ENCODE results near the gene GAL3ST3. TPM values are rescaled to one million over a fixed set of nuclear protein-coding genes. Genes with fewer than 3 reads are reported as not detected.

GAL3ST3 gene
- total and polyA plus RNA-seq, 2 experiments from 2014 or later = 0.80 to 1.1 TPM

- H4K20me1 ChIP-seq (ENCODE audit: insufficient read depth, poor library complexity, severe bottlenecking) = peaks cover 5% of the 10 kb centered on the region
- 81% methylated on average over 5 of the region's 5 CpGs for WGBS (ENCODE audit: low lambda C conversion rate, missing lambda C conversion rate)
- DNase-seq (ENCODE audit: low spot score) = no peak
- TF ChIP-seq CTCF (IDR thresholded peaks at IDR 0.05; ENCODE audit: poor library complexity) (no peak), EZH2phosphoT487 (IDR thresholded peaks at IDR 0.05; ENCODE audit: low read depth, severe bottlenecking, unreplicated experiment) (no peak), EZH2 (IDR thresholded peaks at IDR 0.05; ENCODE audit: borderline replicate concordance) (no peak)
- H3K4me3 ChIP-seq = no peak overlapping the region
- no peaks in the 10 kb centered on the region for H3K9me2 ChIP-seq (replicated peaks; ENCODE audit: insufficient read depth)
- H3K79me2 ChIP-seq = peaks cover 34% of the 10 kb centered on the region
- peak overlapping the region; percentile 80 for H3K4me2 ChIP-seq
- H2AFZ ChIP-seq = peak overlapping the region; percentile 57
- H3K27me3 ChIP-seq = no peaks in the 10 kb centered on the region
- H3K4me1 ChIP-seq (ENCODE audit: insufficient read depth) = peaks cover 22% of the 10 kb centered on the region
- no peaks in the 10 kb centered on the region for H3K36me3 ChIP-seq (replicated peaks; ENCODE audit: insufficient read depth, low read depth)
- peak overlapping the region; percentile 90 for H3K27ac ChIP-seq
- H3K9me3 ChIP-seq (ENCODE audit: low read depth) = no peaks in the 10 kb centered on the region
Observed at GRCh38 chr11:66050581-66051231, 1.7 kb upstream of the GAL3ST3 start.

- Histone ChIP-seq H3K4me1 (ENCODE audit: insufficient read depth) (peaks cover 15% of the 10 kb centered on the region), H3K9me2 (replicated peaks; ENCODE audit: insufficient read depth) (no peaks in the 10 kb centered on the region), H3K27ac (no peak overlapping the region), H3K27me3 (no peaks in the 10 kb centered on the region), H4K20me1 (ENCODE audit: insufficient read depth, poor library complexity, severe bottlenecking) (no peaks in the 10 kb centered on the region), H2AFZ (no peak overlapping the region), H3K4me2 (no peak overlapping the region), H3K4me3 (no peak overlapping the region), H3K79me2 (peaks cover 5% of the 10 kb centered on the region), H3K9me3 (ENCODE audit: low read depth) (no peaks in the 10 kb centered on the region), H3K36me3 (replicated peaks; ENCODE audit: insufficient read depth, low read depth) (no peaks in the 10 kb centered on the region)
- TF ChIP-seq EZH2 (IDR thresholded peaks at IDR 0.05; ENCODE audit: borderline replicate concordance) = no peak
- no peak for TF ChIP-seq CTCF (IDR thresholded peaks at IDR 0.05; ENCODE audit: poor library complexity)
- no peak for TF ChIP-seq EZH2phosphoT487 (IDR thresholded peaks at IDR 0.05; ENCODE audit: low read depth, severe bottlenecking, unreplicated experiment)
- no peak for DNase-seq (ENCODE audit: low spot score)
- WGBS (ENCODE audit: low lambda C conversion rate, missing lambda C conversion rate) = 87% methylated on average over 11 of the region's 11 CpGs
Observed at GRCh38 chr11:66047541-66048365, 1.2 kb downstream of the GAL3ST3 start.

- no peak overlapping the region for H2AFZ ChIP-seq
- peaks cover 15% of the 10 kb centered on the region for H3K4me1 ChIP-seq (ENCODE audit: insufficient read depth)
- no peak overlapping the region for H3K4me2 ChIP-seq
- 80% methylated on average over 3 of the region's 3 CpGs for WGBS (ENCODE audit: low lambda C conversion rate, missing lambda C conversion rate)
- H3K79me2 ChIP-seq = no peaks in the 10 kb centered on the region
- no peaks in the 10 kb centered on the region for H3K27me3 ChIP-seq
- H3K9me2 ChIP-seq (replicated peaks; ENCODE audit: insufficient read depth) = no peaks in the 10 kb centered on the region
- H3K27ac ChIP-seq = no peak overlapping the region
- no peaks in the 10 kb centered on the region for H4K20me1 ChIP-seq (ENCODE audit: insufficient read depth, poor library complexity, severe bottlenecking)
- no peaks in the 10 kb centered on the region for H3K9me3 ChIP-seq (ENCODE audit: low read depth)
- no peak overlapping the region for H3K4me3 ChIP-seq
- TF ChIP-seq EZH2phosphoT487 (IDR thresholded peaks at IDR 0.05; ENCODE audit: low read depth, severe bottlenecking, unreplicated experiment) = no peak
- no peak for DNase-seq (ENCODE audit: low spot score)
- H3K36me3 ChIP-seq (replicated peaks; ENCODE audit: insufficient read depth, low read depth) = no peaks in the 10 kb centered on the region
Observed at GRCh38 chr11:66046901-66047300, 2.1 kb downstream of the GAL3ST3 start.

- WGBS (ENCODE audit: low lambda C conversion rate, missing lambda C conversion rate) = 25% methylated on average over 10 of the region's 11 CpGs
Observed at GRCh38 chr11:66045177-66045639, 3.8 kb downstream of the GAL3ST3 start.

More at GRCh38 chr11:66045177-66045639, 3.8 kb downstream of the GAL3ST3 start:
- Histone ChIP-seq H3K9me2 (replicated peaks; ENCODE audit: insufficient read depth) (no peaks in the 10 kb centered on the region), H3K4me2 (no peak overlapping the region), H3K9me3 (ENCODE audit: low read depth) (no peaks in the 10 kb centered on the region), H3K27me3 (no peaks in the 10 kb centered on the region), H3K79me2 (no peaks in the 10 kb centered on the region), H4K20me1 (ENCODE audit: insufficient read depth, poor library complexity, severe bottlenecking) (no peaks in the 10 kb centered on the region), H3K36me3 (replicated peaks; ENCODE audit: insufficient read depth, low read depth) (no peaks in the 10 kb centered on the region), H3K4me1 (ENCODE audit: insufficient read depth) (peaks cover 4% of the 10 kb centered on the region), H3K27ac (no peak overlapping the region), H3K4me3 (no peak overlapping the region), H2AFZ (no peak overlapping the region)
- TF ChIP-seq CTCF (IDR thresholded peaks at IDR 0.05; ENCODE audit: poor library complexity) (peak; percentile 85), EZH2 (IDR thresholded peaks at IDR 0.05; ENCODE audit: borderline replicate concordance) (no peak), EZH2phosphoT487 (IDR thresholded peaks at IDR 0.05; ENCODE audit: low read depth, severe bottlenecking, unreplicated experiment) (no peak)
- DNase-seq (ENCODE audit: low spot score) = peak; percentile 91
